SK-N-MC (cell line): Measurements from ENCODE around the gene MREG.

ENCODE experiments used
- FOXP2 ChIP-seq: optimal IDR thresholded peaks from 2 replicates; pipeline ENCODE3; 2011; ENCODE audit warnings: mild to moderate bottlenecking, moderate library complexity; ENCODE audit not compliant: insufficient read depth; ENCODE audit errors: extremely low read length, control extremely low read depth
- POLR2AphosphoS5 ChIP-seq: IDR thresholded peaks from 2 replicates; pipeline ENCODE4 v1.6.1; 2012; ENCODE audit warnings: mild to moderate bottlenecking, low read depth, low read length, borderline replicate concordance

GRCh38 chr2:216004697-216005283 lies 8.6 kb downstream of the MREG start:
- no peak for TF ChIP-seq POLR2AphosphoS5
- TF ChIP-seq FOXP2, result no peak
